HepG2 (cell line): Measurements from ENCODE around the gene CIART. TPM values are rescaled to one million over a fixed set of nuclear protein-coding genes. Genes with fewer than 3 reads are reported as not detected.
A peak's percentile ranks its signal among the peaks of the same experiment; 100 is the strongest.

Experiments used
- ATF7 ChIP-seq, 2 experiments: fragments of 450-650 bp in 1 of 2; sonication (generic) in 1 of 2; formaldehyde crosslinking in 1 of 2; IDR thresholded peaks; 2 replicates each; pipeline versions ENCODE4 v1.4.0 to v1.6.1; 2016 to 2020; ENCODE audit warnings: antibody characterized with exemption in 1 of 2, mild to moderate bottlenecking in 1 of 2, missing genetic modification reagents in 1 of 2
- CTCF ChIP-seq: sonication (generic); formaldehyde crosslinking; IDR thresholded peaks from 2 replicates; pipeline ENCODE4 v1.5.0; 2020; ENCODE audit warnings: mild to moderate bottlenecking, missing genetic modification reagents, moderate library complexity
- DPF2 ChIP-seq: sonication (generic); formaldehyde crosslinking; IDR thresholded peaks from 2 replicates; pipeline ENCODE4 v1.4.0; 2020; ENCODE audit warnings: mild to moderate bottlenecking, low read depth, missing genetic modification reagents, borderline replicate concordance
- FOXC1 ChIP-seq: sonication (generic); formaldehyde crosslinking; IDR thresholded peaks from 2 replicates; pipeline ENCODE4 v1.8.0; 2022; ENCODE audit warnings: mild to moderate bottlenecking, missing genetic modification reagents, borderline replicate concordance
- FOXO4 ChIP-seq: sonication (generic); formaldehyde crosslinking; conservative IDR thresholded peaks from 2 replicates; pipeline ENCODE4 v1.8.1; 2023; ENCODE audit warnings: missing genetic modification reagents
- KAT7 ChIP-seq: IDR thresholded peaks from 2 replicates; pipeline ENCODE4 v1.6.1; 2018; ENCODE audit warnings: borderline replicate concordance, missing compliant biosample characterization
- NFIC ChIP-seq: IDR thresholded peaks from 2 replicates; pipeline ENCODE4 v1.6.1; 2012; ENCODE audit warnings: mild to moderate bottlenecking, low read length, inconsistent platforms
- TFDP2 ChIP-seq: sonication (generic); formaldehyde crosslinking; IDR thresholded peaks from 2 replicates; pipeline ENCODE4 v1.4.0; 2020; ENCODE audit warnings: missing genetic modification reagents
- TGIF2 ChIP-seq: IDR thresholded peaks from 2 replicates; pipeline ENCODE4 v1.6.1; 2016; ENCODE audit warnings: control low read depth, missing compliant biosample characterization
- THAP7 ChIP-seq: sonication (generic); formaldehyde crosslinking; IDR thresholded peaks from 2 replicates; pipeline ENCODE4 v1.8.1; 2023; ENCODE audit warnings: mild to moderate bottlenecking, missing genetic modification reagents
- ZNF180 ChIP-seq: sonication (generic); formaldehyde crosslinking; IDR thresholded peaks from 2 replicates; pipeline ENCODE4 v1.4.0; 2020; ENCODE audit warnings: low read depth, missing genetic modification reagents, borderline replicate concordance
- ZNF337 ChIP-seq: sonication (generic); formaldehyde crosslinking; IDR thresholded peaks from 2 replicates; pipeline ENCODE4 v1.5.1; 2020; ENCODE audit warnings: missing genetic modification reagents, low read depth, mild to moderate bottlenecking, borderline replicate concordance
- ZNF451 ChIP-seq: sonication (generic); formaldehyde crosslinking; IDR thresholded peaks from 2 replicates; pipeline ENCODE4 v1.5.0; 2020; ENCODE audit warnings: mild to moderate bottlenecking, missing genetic modification reagents
- polyA plus RNA-seq, 8 experiments: library from polyadenylated mRNA; depleted of rRNA in 3 of 8; stranded (reverse) in 7 of 8; unstranded in 1 of 8; fragments of >200 nt; fragmentation: Illumina TruSeq in 4 of 8; extraction: Trizol in 4 of 8; gene quantifications; 2 replicates each; pipeline versions ENCODE4 v1.2.1 to v1.2.3, GENCODE V29; 2011 to 2016; ENCODE audit warnings: low read depth in 4 of 8, missing spikeins in 1 of 8, mixed read lengths in 1 of 8; ENCODE audit not compliant: insufficient read depth in 1 of 8
- total RNA-seq, 5 experiments: library from RNA; depleted of rRNA; stranded (reverse); fragments of >200 nt; fragmentation: Illumina TruSeq; extraction: Trizol; gene quantifications; 2 replicates each; pipeline ENCODE4 v1.2.3, GENCODE V29; 2016; ENCODE audit warnings: low read depth in 1 of 5

CIART gene
- total and polyA plus RNA-seq, 2 of the 13 experiments (the other 11 are each of a cell fraction or from before 2014, with no cell fraction given) = 0.58 TPM; not detected in 1

DNA sequence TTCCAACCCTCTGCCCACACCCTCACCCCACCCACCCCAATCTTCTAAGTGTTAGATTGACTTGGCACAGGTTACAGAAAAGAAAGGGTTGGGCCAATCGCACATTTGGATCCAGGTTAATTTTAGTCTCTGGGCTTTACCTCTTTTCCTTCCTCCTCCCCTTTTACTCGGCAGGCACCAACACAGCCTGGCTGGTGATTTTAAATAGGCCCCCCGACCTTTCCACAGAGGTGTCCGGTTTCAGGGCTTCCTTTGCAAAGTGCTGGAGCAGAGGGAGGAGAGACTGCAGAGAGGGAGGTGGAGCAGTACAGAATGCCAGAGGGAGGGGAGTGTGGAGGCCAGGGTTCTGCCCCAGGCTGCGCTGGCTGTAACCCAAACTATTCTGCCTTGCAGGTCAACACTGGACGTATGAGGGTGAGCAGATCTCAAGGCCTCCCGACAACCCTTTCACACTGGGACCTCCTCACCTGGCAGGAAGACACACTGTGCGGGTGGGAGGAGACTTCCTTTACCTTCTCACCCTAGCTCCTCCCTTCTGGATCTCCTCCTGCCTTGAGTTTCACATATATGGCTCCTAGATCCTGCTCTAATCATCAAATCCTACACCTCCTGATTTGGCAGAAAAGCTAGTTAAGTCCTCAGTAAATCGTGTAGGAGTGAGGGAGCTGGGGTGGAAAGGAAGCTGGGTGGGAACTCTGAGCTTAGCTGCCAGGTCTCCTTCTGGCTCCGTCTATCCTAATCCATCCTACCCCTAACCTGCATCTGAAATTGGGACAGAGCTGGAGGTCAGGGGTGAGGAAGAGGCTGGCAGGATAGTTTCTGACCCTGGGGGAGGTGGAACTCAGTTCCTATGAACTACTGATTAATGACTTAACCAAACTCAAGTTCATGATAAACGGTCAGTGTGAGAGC is 22.3 kb upstream of the CIART start (continued):
- TF ChIP-seq NFIC (no peak), TGIF2 (no peak), ATF7 (IDR thresholded peaks at IDR 0.05) (no peak), ATF7 (CRISPR knock-in tag; IDR thresholded peaks at IDR 0.05) (no peak), FOXC1 (CRISPR knock-in tag) (no peak), DPF2 (CRISPR knock-in tag) (no peak), FOXO4 (CRISPR knock-in tag) (no peak), TFDP2 (no peak), ZNF337 (CRISPR knock-in tag) (no peak), CTCF (CRISPR knock-in tag) (0 out of 2 replicates have a peak, but pooled peaks have one; percentile 17), ZNF180 (CRISPR knock-in tag) (no peak), KAT7 (CRISPR knock-in tag) (no peak), ZNF451 (CRISPR knock-in tag) (no peak), THAP7 (CRISPR knock-in tag) (no peak)
- TF ChIP-seq, all 625 proteins: peak for 55
